BLaER1 treated with 17β-estradiol and CSF1 and Interleukin-3, amounts not matched to agents 10 nM and 100 nM (cell line): ENCODE data around the gene IRF4.

Source experiments
- H3K27ac ChIP-seq, 11 experiments: shearing (Covaris generic); formaldehyde crosslinking; 2 replicates each; pipeline ENCODE4 v1.8.1; 2022
- H3K27me3 ChIP-seq, 11 experiments: shearing (Covaris generic); formaldehyde crosslinking; 2 replicates each; pipeline ENCODE4 v1.8.1; 2022
- H3K36me3 ChIP-seq, 11 experiments: shearing (Covaris generic); formaldehyde crosslinking; 2 replicates each; pipeline ENCODE4 v1.8.1; 2022
- H3K4me1 ChIP-seq, 10 experiments: shearing (Covaris generic); formaldehyde crosslinking; 2 replicates each; pipeline ENCODE4 v1.8.1; 2022
- H3K4me2 ChIP-seq, 11 experiments: shearing (Covaris generic); formaldehyde crosslinking; 2 replicates each; pipeline ENCODE4 v1.8.1; 2022
- H3K4me3 ChIP-seq, 10 experiments: shearing (Covaris generic); formaldehyde crosslinking; 2 replicates each; pipeline ENCODE4 v1.8.1; 2022
- H3K9ac ChIP-seq, 11 experiments: shearing (Covaris generic); formaldehyde crosslinking; 2 replicates each; pipeline ENCODE4 v1.8.1; 2022
- H3K9me3 ChIP-seq, 11 experiments: shearing (Covaris generic); formaldehyde crosslinking; replicated peaks in 1 of 11; 2 replicates each; pipeline ENCODE4 v1.8.1; 2022
- H4K20me1 ChIP-seq, 11 experiments: shearing (Covaris generic); formaldehyde crosslinking; 2 replicates each; pipeline ENCODE4 v1.8.1; 2022
- Cebpa-rat ChIP-seq, 11 experiments: shearing (Covaris generic); IDR thresholded peaks; 2 replicates each; pipeline ENCODE4 v1.8.1; 2022

IRF4 gene

DNA sequence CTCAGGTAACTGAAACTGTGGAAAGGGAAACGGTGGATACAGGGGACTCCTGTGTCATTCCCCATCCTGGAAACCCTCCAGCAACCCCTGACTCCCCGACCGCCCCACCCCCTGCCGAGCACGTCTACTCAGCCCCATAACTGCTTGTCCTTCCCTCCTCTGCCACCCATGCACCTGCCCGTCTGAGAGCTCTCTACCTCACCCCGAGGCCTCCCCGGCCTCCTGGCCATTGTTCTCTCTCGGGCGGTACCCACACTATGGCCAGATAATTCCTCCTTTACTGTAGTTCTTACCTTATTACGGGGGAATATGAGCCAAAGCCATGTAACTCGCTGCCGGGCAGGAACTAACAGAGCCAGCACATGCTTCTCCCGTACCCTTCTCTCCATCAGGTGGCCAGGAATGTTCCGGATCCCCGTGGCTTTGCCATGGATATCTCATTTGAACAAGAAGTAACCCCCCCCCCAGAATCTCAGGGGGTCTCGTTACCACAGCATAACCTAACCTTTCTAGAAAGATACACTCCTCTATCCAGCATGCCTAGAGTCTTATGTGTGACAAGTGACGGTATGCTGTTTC is 4.8 kb upstream of the IRF4 start:
- H3K27ac ChIP-seq, result no peak overlapping the region
- no peaks in the 10 kb centered on the region for H3K36me3 ChIP-seq
- H3K4me1 ChIP-seq, result peaks cover 27 to 63% (median 48%) of the 10 kb centered on the region in 10 experiments
- peak overlapping the region in 5 of 11 experiments; percentile 9 to 65 (median 54); a peak in 7 of 22 replicates for H3K4me2 ChIP-seq
- peaks cover 0 to 2% (median under 1%) of the 10 kb centered on the region in 11 experiments; a peak in 10 of 22 replicates for H4K20me1 ChIP-seq
- no peak overlapping the region for H3K4me3 ChIP-seq
- TF ChIP-seq Cebpa-rat (IDR thresholded peaks at IDR 0.05), result no peak
- H3K9ac ChIP-seq, result no peak overlapping the region
- no peaks in the 10 kb centered on the region for H3K9me3 ChIP-seq
- H3K27me3 ChIP-seq, result peaks cover 0 to 28% (median 4%) of the 10 kb centered on the region in 11 experiments; a peak in 8 of 22 replicates

DNA sequence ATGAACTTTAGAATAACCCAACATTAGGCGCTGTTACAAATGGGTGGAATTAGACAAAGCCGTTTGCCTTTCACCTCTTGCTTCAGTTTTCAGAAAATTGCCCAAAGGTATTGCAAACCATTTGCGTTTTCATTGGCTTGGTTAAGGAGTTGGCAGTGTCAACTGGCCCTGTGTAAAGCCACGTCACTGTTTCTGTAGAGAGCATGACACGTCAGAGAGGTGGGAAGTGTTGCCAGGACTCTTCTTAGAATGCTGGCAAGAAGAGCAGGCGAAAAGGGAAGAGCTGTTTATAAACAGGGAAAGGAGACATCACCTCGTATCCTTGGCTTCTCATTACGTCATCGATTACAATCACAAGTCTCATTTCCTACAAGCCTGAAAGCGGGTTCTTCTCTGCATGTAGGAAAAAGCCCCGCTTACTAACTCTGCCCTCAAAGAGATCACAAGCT is 4.2 kb upstream of the IRF4 start:
- Histone ChIP-seq H3K27ac (no peak overlapping the region), H4K20me1 (peaks cover 0 to 7% (median 6%) of the 10 kb centered on the region in 11 experiments; a peak in 14 of 22 replicates), H3K9me3 (no peaks in the 10 kb centered on the region), H3K4me3 (no peak overlapping the region), H3K27me3 (peaks cover 0 to 34% (median 4%) of the 10 kb centered on the region in 11 experiments; a peak in 9 of 22 replicates), H3K4me1 (peaks cover 28 to 66% (median 48%) of the 10 kb centered on the region in 10 experiments), H3K4me2 (peak overlapping the region in 6 of 11 experiments; percentile 9 to 65 (median 46); a peak in 10 of 22 replicates), H3K9ac (no peak overlapping the region), H3K36me3 (no peaks in the 10 kb centered on the region)
- 0 out of 22 replicates have a peak, but pooled peaks of 1 of the 11 experiments have one; percentile 17 for TF ChIP-seq Cebpa-rat (IDR thresholded peaks at IDR 0.05)

DNA sequence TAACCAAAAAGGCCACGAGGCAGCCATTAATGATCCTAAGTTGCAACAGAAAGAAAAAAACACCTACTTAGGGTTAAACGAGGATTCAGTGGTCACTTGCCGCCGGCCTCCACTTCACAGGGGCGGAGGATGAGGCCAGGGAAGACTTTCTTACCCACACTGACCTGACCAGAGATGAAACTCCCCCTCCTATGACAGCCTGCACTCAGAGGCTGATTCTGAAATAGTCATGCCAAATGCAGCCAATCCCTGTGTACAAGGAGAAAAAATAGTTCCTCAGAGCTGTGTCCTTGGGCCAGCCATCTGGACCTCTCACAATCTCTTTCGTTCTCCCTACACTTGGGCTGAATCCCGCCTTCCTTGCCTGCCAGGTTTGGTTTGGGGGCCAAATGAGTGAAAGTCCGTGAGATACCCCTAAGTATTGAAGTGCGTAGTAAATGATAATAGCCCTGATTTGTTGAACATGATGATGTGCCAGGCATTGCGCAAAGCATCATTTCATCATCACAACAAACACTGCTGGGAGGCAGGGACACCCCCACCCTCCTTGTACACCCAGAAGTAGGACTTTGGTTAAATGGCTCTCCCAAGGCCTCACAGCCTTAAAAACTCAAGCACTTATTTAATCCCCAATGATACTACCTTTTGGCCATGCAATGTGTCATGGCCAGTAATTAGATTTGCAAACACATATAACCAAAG is 3.2 kb upstream of the IRF4 start:
- peaks cover 0 to 44% (median 4%) of the 10 kb centered on the region in 11 experiments; a peak in 9 of 22 replicates for H3K27me3 ChIP-seq
- TF ChIP-seq Cebpa-rat (IDR thresholded peaks at IDR 0.05), result no peak

DNA sequence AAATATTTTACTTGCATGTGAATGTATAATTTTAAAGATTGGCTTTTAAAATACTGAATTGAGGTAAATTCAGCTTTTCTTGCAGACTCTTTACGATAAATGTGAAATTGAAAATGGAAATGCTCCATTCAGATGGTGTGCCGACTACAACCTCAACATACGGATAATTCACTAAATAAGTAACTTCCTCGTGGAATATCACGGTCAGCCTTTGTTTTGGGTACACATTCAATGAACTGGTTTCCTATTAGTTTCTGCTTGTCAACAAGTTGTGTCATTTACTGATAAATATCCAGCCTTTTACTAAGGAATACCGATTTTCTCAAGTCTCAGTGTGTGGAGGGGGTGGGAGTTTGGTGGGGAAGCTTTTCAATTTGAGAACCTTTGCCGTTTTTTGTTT is 2.4 kb upstream of the IRF4 start:
- Histone ChIP-seq H3K36me3 (0 out of 22 replicates have a peak, but pooled peaks cover 0 to under 1% (median 0%) of the 10 kb centered on the region in 11 experiments), H3K9me3 (no peaks in the 10 kb centered on the region), H3K27ac (no peak overlapping the region), H3K9ac (no peak overlapping the region), H3K27me3 (peaks cover 0 to 52% (median 4%) of the 10 kb centered on the region in 11 experiments; a peak in 9 of 22 replicates), H3K4me3 (no peak overlapping the region), H4K20me1 (peaks cover 0 to 26% (median 24%) of the 10 kb centered on the region in 11 experiments; a peak in 18 of 22 replicates), H3K4me1 (peaks cover 32 to 70% (median 50%) of the 10 kb centered on the region in 10 experiments), H3K4me2 (peak overlapping the region in 5 of 11 experiments; percentile 14 to 97 (median 90); a peak in 5 of 22 replicates)
- TF ChIP-seq Cebpa-rat (IDR thresholded peaks at IDR 0.05), result no peak

More for the DNA sequence above, 3.2 kb upstream of the IRF4 start:
- H4K20me1 ChIP-seq, result peaks cover 0 to 18% (median 16%) of the 10 kb centered on the region in 11 experiments; a peak in 17 of 22 replicates
- no peak overlapping the region for H3K27ac ChIP-seq
- H3K4me3 ChIP-seq, result no peak overlapping the region
- no peaks in the 10 kb centered on the region for H3K9me3 ChIP-seq
- peak overlapping the region in 2 of 11 experiments; percentile 18 to 65; a peak in 3 of 22 replicates for H3K4me2 ChIP-seq
- H3K36me3 ChIP-seq, result no peaks in the 10 kb centered on the region
- H3K4me1 ChIP-seq, result peaks cover 34 to 70% (median 48%) of the 10 kb centered on the region in 10 experiments
- no peak overlapping the region for H3K9ac ChIP-seq

DNA sequence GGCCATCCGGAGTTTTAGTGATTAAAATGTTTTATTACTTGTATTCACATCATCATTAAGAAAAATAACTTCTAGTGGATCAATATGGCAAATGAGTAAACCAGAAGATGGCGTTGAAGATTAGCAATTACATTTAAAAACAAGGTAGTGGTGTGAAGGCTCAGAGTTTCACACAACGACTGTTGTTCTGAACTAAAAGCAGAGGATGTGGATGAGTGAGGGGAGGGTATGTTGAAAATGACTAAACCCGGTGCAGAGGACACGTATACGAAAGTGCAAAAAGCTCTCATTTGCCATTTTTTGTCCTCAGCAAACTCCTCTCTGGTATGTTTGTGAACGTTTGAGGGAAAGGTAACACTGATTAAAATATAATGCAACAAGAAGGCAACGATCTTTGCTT is 1.9 kb upstream of the IRF4 start:
- Histone ChIP-seq H3K27ac (no peak overlapping the region), H3K9me3 (no peaks in the 10 kb centered on the region), H3K4me3 (no peak overlapping the region), H3K27me3 (peaks cover 0 to 57% (median 4%) of the 10 kb centered on the region in 11 experiments; a peak in 9 of 22 replicates), H3K9ac (no peak overlapping the region), H3K4me2 (peak overlapping the region in 7 of 11 experiments; percentile 8 to 97 (median 90); a peak in 10 of 22 replicates), H4K20me1 (peaks cover 0 to 30% (median 28%) of the 10 kb centered on the region in 11 experiments; a peak in 19 of 22 replicates), H3K4me1 (peaks cover 29 to 70% (median 50%) of the 10 kb centered on the region in 10 experiments), H3K36me3 (peaks cover 0 to 5% (median 3%) of the 10 kb centered on the region in 11 experiments; a peak in 14 of 22 replicates)
- no peak for TF ChIP-seq Cebpa-rat (IDR thresholded peaks at IDR 0.05)

DNA sequence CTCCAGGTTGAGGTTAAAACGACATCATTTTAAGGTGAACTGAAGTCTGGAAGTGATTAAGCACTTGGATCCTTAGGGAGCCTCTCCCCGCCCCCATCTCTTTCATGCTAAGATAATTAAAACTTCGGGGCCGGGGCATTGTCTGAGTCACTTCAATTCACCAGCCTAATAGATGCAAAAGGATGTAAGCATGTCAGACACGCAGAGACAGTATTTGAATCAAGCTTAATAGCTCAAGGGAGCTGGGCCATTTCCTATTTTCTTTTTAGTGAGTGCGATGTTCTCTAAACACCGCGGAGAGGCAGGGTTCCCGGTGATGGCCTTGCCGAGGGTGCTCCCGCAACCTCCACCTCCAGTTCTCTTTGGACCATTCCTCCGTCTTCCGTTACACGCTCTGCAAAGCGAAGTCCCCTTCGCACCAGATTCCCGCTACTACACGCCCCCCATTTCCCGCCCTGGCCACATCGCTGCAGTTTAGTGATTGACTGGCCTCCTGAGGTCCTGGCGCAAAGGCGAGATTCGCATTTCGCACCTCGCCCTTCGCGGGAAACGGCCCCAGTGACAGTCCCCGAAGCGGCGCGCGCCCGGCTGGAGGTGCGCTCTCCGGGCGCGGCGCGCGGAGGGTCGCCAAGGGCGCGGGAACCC is 516 bp upstream of the IRF4 start:
- H3K9me3 ChIP-seq, result no peaks in the 10 kb centered on the region
- H3K9ac ChIP-seq, result peak overlapping the region in 9 of 11 experiments; percentile 64 to 90 (median 82); a peak in 18 of 22 replicates
- H3K27me3 ChIP-seq, result peaks cover 0 to 55% (median 4%) of the 10 kb centered on the region in 11 experiments; a peak in 9 of 22 replicates
- H3K4me3 ChIP-seq, result peak overlapping the region; percentile 59 to 98 (median 81)
- no peak for TF ChIP-seq Cebpa-rat (IDR thresholded peaks at IDR 0.05)
- H3K4me2 ChIP-seq, result peak overlapping the region; percentile 85 to 100 (median 96)
- H3K36me3 ChIP-seq, result peaks cover 0 to 19% (median 17%) of the 10 kb centered on the region in 11 experiments; a peak in 18 of 22 replicates
- peaks cover 32 to 72% (median 50%) of the 10 kb centered on the region in 10 experiments for H3K4me1 ChIP-seq
- peaks cover 0 to 45% (median 41%) of the 10 kb centered on the region in 11 experiments; a peak in 19 of 22 replicates for H4K20me1 ChIP-seq
- H3K27ac ChIP-seq, result peak overlapping the region in 8 of 11 experiments; percentile 20 to 78 (median 46); a peak in 10 of 22 replicates

DNA sequence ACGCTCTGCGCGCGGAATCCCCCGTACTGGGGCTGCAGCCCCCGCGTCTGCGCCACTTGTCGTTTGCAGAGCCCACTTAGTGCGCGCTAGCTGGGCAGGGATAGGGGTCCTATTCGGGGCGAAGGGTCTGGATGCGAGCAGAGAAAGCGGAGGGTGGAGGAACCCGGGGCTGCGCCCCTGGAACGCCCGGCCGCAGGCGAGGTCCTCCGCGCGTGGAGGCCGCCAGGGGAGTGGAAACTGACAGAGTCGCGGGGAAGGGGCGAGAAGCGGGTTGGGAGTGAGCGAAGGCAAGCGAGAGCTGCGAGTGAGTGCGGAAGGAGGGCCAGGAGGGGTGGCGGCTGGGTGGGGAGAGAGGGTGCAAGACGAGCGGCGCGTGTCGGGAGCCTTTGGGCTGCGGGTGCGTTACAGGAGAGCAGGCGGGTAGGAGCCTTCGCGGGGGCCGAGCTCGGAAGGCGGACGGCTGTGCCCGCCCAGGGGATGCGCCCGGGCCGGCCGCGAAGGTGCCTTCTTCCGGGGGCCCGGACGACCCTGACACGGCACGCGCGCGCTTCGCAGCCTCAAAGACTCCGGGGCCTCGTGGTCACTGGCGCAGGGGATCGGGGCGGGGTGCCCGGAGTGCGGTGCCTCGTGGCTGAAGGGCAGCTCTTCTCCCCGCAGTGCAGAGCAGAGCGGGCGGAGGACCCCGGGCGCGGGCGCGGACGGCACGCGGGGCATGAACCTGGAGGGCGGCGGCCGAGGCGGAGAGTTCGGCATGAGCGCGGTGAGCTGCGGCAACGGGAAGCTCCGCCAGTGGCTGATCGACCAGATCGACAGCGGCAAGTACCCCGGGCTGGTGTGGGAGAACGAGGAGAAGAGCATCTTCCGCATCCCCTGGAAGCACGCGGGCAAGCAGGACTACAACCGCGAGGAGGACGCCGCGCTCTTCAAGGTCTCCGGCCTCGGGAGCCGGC is 1.2 kb downstream of the IRF4 start:
- H3K9ac ChIP-seq, result peak overlapping the region; percentile 61 to 90 (median 79)
- H3K4me3 ChIP-seq, result peak overlapping the region; percentile 59 to 98 (median 81)
- H4K20me1 ChIP-seq, result peaks cover 0 to 59% (median 42%) of the 10 kb centered on the region in 11 experiments; a peak in 19 of 22 replicates
- H3K4me2 ChIP-seq, result peak overlapping the region; percentile 85 to 100 (median 96)
- H3K4me1 ChIP-seq, result peaks cover 31 to 76% (median 62%) of the 10 kb centered on the region in 10 experiments
- no peak for TF ChIP-seq Cebpa-rat (IDR thresholded peaks at IDR 0.05)
- peaks cover 7 to 35% (median 30%) of the 10 kb centered on the region in 11 experiments; a peak in 21 of 22 replicates for H3K36me3 ChIP-seq
- peaks cover 0 to 55% (median 4%) of the 10 kb centered on the region in 11 experiments; a peak in 9 of 22 replicates for H3K27me3 ChIP-seq
- peak overlapping the region in 10 of 11 experiments; percentile 19 to 87 (median 78); a peak in 18 of 22 replicates for H3K27ac ChIP-seq
- no peaks in the 10 kb centered on the region for H3K9me3 ChIP-seq
